SKM-1 (cell line): Measurements from ENCODE around the gene ITGA8.

Source experiments
- DNase-seq: peaks from one replicate; lab custom pipeline; 2025; ENCODE audit not compliant: unreplicated experiment; lab: John Stamatoyannopoulos, UW

Gene ITGA8

GRCh38 chr10:15737656-15738055 is 17.9 kb upstream of the ITGA8 start:
- DNase-seq, result no peak

- DNase-seq, result no peak
Observed at GRCh38 chr10:15735763-15736162, 16.0 kb upstream of the ITGA8 start.

- DNase-seq, result no peak
Observed at GRCh38 chr10:15730341-15730740, 10.6 kb upstream of the ITGA8 start.

GRCh38 chr10:15729890-15730289 is 10.2 kb upstream of the ITGA8 start:
- no peak for DNase-seq

- DNase-seq, result no peak
Observed at GRCh38 chr10:15726042-15726441, 6.3 kb upstream of the ITGA8 start.

- no peak for DNase-seq
Observed at GRCh38 chr10:15725603-15726002, 5.9 kb upstream of the ITGA8 start.

GRCh38 chr10:15724683-15725082 is 5.0 kb upstream of the ITGA8 start:
- no peak for DNase-seq

- no peak for DNase-seq
Observed at GRCh38 chr10:15723803-15724202, 4.1 kb upstream of the ITGA8 start.

- DNase-seq, result no peak
Observed at GRCh38 chr10:15720635-15721287, 1.0 kb upstream of the ITGA8 start.

GRCh38 chr10:15719049-15719898 is 448 bp downstream of the ITGA8 start:
- no peak for DNase-seq

GRCh38 chr10:15718694-15719048 is 1.1 kb downstream of the ITGA8 start:
- no peak for DNase-seq

GRCh38 chr10:15715619-15716227 is 4.0 kb downstream of the ITGA8 start:
- DNase-seq, result no peak

- DNase-seq, result no peak
Observed at GRCh38 chr10:15714847-15715246, 4.9 kb downstream of the ITGA8 start.

GRCh38 chr10:15712883-15713282 is 6.8 kb downstream of the ITGA8 start:
- DNase-seq, result peak; percentile 15

- DNase-seq, result no peak
Observed at GRCh38 chr10:15710455-15710854, 9.3 kb downstream of the ITGA8 start.

GRCh38 chr10:15705298-15705697 is 14.4 kb downstream of the ITGA8 start:
- DNase-seq, result no peak

- DNase-seq, result no peak
Observed at GRCh38 chr10:15704581-15704968, 15.1 kb downstream of the ITGA8 start.

- no peak for DNase-seq
Observed at GRCh38 chr10:15703944-15704580, 15.7 kb downstream of the ITGA8 start.

- no peak for DNase-seq
Observed at GRCh38 chr10:15703151-15703880, 16.4 kb downstream of the ITGA8 start.

- DNase-seq, result no peak
Observed at GRCh38 chr10:15700078-15700674, 19.5 kb downstream of the ITGA8 start.

GRCh38 chr10:15695852-15696251 is 23.9 kb downstream of the ITGA8 start:
- no peak for DNase-seq
